Measurements from ENCODE around the gene PRR19. TPM values are rescaled to one million over a fixed set of nuclear protein-coding genes. Genes with fewer than 3 reads are reported as not detected.

The PRR19 gene
- total RNA-seq, 1 donor from 2014 or later, result 1.3 TPM

DNA sequence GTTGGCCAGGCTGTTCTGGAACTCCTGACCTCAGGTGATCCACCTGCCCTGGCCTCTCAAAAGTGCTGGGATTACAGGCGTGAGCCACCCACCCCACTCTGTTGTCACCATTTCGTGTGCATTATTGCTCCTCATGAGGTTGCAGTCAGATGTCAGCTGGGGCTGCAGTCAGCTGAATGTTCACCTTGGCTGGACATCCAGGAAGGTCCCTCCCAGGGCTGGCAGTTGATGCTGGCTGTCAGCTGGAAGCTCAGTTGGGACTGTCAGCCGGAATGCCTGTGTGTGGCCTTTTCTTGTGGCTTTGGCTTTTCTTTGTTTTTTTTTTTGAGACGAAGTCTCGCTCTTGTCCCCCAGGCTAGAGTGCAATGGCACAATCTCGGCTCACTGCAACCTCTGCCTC is 30.1 kb downstream of the PRR19 start:
- Histone ChIP-seq H2AFZ (ENCODE audit: low read depth, low read length) (no peak overlapping the region), H3K79me2 (ENCODE audit: insufficient read depth, low read length) (peaks cover 38% of the 10 kb centered on the region), H3K36me3 (ENCODE audit: insufficient read depth, low read length) (no peaks in the 10 kb centered on the region), H3K27ac (ENCODE audit: low read depth, low read length) (no peak overlapping the region), H3K4me2 (ENCODE audit: low read length) (no peak overlapping the region), H4K20me1 (ENCODE audit: insufficient read depth, low read length) (peaks cover 55% of the 10 kb centered on the region), H3K4me1 (ENCODE audit: insufficient read depth, low read length) (no peaks in the 10 kb centered on the region), H3K9me3 (ENCODE audit: insufficient read depth, low read depth, low read length) (no peaks in the 10 kb centered on the region), H3K4me3 (ENCODE audit: insufficient read depth, low read depth, low read length) (no peak overlapping the region), H3K9ac (ENCODE audit: low read length) (no peak overlapping the region), H3K27me3 (ENCODE audit: insufficient read depth, low read length) (no peaks in the 10 kb centered on the region)
- H3K4me3 Mint-ChIP-seq (ENCODE audit: unreplicated experiment), result no peak overlapping the region
- TF ChIP-seq, protein P1, sequence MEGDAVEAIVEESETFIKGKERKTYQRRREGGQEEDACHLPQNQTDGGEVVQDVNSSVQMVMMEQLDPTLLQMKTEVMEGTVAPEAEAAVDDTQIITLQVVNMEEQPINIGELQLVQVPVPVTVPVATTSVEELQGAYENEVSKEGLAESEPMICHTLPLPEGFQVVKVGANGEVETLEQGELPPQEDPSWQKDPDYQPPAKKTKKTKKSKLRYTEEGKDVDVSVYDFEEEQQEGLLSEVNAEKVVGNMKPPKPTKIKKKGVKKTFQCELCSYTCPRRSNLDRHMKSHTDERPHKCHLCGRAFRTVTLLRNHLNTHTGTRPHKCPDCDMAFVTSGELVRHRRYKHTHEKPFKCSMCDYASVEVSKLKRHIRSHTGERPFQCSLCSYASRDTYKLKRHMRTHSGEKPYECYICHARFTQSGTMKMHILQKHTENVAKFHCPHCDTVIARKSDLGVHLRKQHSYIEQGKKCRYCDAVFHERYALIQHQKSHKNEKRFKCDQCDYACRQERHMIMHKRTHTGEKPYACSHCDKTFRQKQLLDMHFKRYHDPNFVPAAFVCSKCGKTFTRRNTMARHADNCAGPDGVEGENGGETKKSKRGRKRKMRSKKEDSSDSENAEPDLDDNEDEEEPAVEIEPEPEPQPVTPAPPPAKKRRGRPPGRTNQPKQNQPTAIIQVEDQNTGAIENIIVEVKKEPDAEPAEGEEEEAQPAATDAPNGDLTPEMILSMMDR (IDR thresholded peaks at IDR 0.05; ENCODE audit: insufficient read depth, low read depth, low read length), result no peak
- no peak for TF ChIP-seq EZH2 (IDR thresholded peaks at IDR 0.05; ENCODE audit: insufficient read depth, low read length)
- peaks cover 15% of the 10 kb centered on the region for H3K4me1 Mint-ChIP-seq (ENCODE audit: low read depth, unreplicated experiment)
- no peaks in the 10 kb centered on the region for H3K9me3 Mint-ChIP-seq (ENCODE audit: unreplicated experiment)
- H3K27ac Mint-ChIP-seq (ENCODE audit: unreplicated experiment), result no peak overlapping the region
- no peaks in the 10 kb centered on the region for H3K27me3 Mint-ChIP-seq (ENCODE audit: low read depth, unreplicated experiment)
- H3K36me3 Mint-ChIP-seq (ENCODE audit: low read depth, unreplicated experiment), result peaks cover 3% of the 10 kb centered on the region
- no peak for FAIRE-seq
- no peak for DNase-seq (ENCODE audit: low read depth)

DNA sequence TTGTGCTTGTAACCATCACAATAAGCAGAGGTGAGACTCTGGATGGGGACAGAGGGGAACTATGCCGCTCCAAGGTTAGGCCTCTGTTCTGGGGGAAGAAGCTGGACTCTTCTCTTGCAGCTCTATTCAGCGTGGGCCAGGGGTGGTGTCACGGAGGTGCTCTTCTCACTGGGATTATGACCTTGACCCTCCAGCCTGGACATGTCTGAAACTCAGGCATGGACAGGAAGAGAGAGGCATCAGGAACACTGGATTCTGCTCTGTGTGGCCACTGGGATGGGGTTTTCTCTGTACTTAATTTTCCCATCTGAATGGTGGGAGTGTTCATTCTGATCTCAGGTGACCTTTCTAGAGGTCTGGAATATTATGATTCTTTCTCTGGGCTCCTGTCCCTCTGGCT is 31.1 kb downstream of the PRR19 start:
- Histone ChIP-seq H3K4me1 (ENCODE audit: insufficient read depth, low read length) (no peaks in the 10 kb centered on the region), H3K9ac (ENCODE audit: low read length) (no peak overlapping the region), H3K79me2 (ENCODE audit: insufficient read depth, low read length) (peaks cover 28% of the 10 kb centered on the region), H3K9me3 (ENCODE audit: insufficient read depth, low read depth, low read length) (no peaks in the 10 kb centered on the region), H3K4me3 (ENCODE audit: insufficient read depth, low read depth, low read length) (no peak overlapping the region), H3K4me2 (ENCODE audit: low read length) (no peak overlapping the region), H3K36me3 (ENCODE audit: insufficient read depth, low read length) (no peaks in the 10 kb centered on the region), H3K27me3 (ENCODE audit: insufficient read depth, low read length) (no peaks in the 10 kb centered on the region), H4K20me1 (ENCODE audit: insufficient read depth, low read length) (peaks cover 46% of the 10 kb centered on the region), H3K27ac (ENCODE audit: low read depth, low read length) (no peak overlapping the region), H2AFZ (ENCODE audit: low read depth, low read length) (no peak overlapping the region)
- Mint-ChIP-seq H3K4me1 (ENCODE audit: low read depth, unreplicated experiment) (peaks cover 9% of the 10 kb centered on the region), H3K27me3 (ENCODE audit: low read depth, unreplicated experiment) (no peaks in the 10 kb centered on the region), H3K27ac (ENCODE audit: unreplicated experiment) (no peak overlapping the region), H3K9me3 (ENCODE audit: unreplicated experiment) (no peaks in the 10 kb centered on the region), H3K36me3 (ENCODE audit: low read depth, unreplicated experiment) (peaks cover 3% of the 10 kb centered on the region), H3K4me3 (ENCODE audit: unreplicated experiment) (no peak overlapping the region)
- TF ChIP-seq EZH2 (IDR thresholded peaks at IDR 0.05; ENCODE audit: insufficient read depth, low read length), result no peak
- TF ChIP-seq, protein P1 (IDR thresholded peaks at IDR 0.05; ENCODE audit: insufficient read depth, low read depth, low read length), result no peak
- FAIRE-seq, result no peak
- DNase-seq (ENCODE audit: low read depth), result no peak

DNA sequence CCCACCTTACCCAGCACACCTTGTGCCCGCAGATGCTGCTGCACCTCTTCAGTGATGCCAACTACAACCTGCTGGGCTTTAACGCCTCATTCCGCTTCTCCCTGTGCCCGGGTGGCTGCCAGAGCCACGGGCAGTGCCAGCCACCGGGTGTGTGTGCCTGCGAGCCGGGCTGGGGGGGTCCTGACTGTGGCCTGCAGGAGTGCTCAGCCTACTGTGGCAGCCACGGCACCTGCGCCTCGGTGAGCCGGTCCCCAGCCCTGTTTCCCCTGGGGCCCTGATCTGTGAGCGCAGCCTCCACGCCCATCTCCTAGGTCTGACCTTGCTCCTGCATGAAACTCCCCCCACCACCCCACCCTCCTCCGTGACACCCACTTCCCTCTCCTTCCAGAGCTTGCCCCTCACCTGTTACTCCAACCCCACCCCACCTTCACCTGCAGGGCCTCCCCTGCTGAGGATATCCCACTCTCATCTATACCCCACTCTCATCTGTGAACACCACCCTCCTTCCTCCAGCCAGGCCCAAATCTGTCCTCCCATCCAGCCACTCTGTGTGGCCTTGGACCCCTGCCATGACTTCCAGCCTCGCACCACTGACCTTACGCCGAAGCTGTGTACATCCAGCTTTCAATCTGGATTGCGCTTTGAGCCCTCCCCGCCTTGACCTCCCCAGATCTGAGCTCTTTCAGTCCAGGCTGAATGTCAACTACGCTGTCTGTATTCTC is 32.2 kb downstream of the PRR19 start:
- Histone ChIP-seq H2AFZ (ENCODE audit: low read depth, low read length) (no peak overlapping the region), H3K36me3 (ENCODE audit: insufficient read depth, low read length) (no peaks in the 10 kb centered on the region), H3K9ac (ENCODE audit: low read length) (no peak overlapping the region), H3K27me3 (ENCODE audit: insufficient read depth, low read length) (no peaks in the 10 kb centered on the region), H3K4me1 (ENCODE audit: insufficient read depth, low read length) (no peaks in the 10 kb centered on the region), H3K79me2 (ENCODE audit: insufficient read depth, low read length) (peaks cover 18% of the 10 kb centered on the region), H4K20me1 (ENCODE audit: insufficient read depth, low read length) (peaks cover 35% of the 10 kb centered on the region), H3K27ac (ENCODE audit: low read depth, low read length) (no peak overlapping the region), H3K4me3 (ENCODE audit: insufficient read depth, low read depth, low read length) (no peak overlapping the region), H3K4me2 (ENCODE audit: low read length) (no peak overlapping the region), H3K9me3 (ENCODE audit: insufficient read depth, low read depth, low read length) (no peaks in the 10 kb centered on the region)
- H3K4me3 Mint-ChIP-seq (ENCODE audit: unreplicated experiment), result no peak overlapping the region
- no peaks in the 10 kb centered on the region for H3K9me3 Mint-ChIP-seq (ENCODE audit: unreplicated experiment)
- peaks cover 6% of the 10 kb centered on the region for H3K36me3 Mint-ChIP-seq (ENCODE audit: low read depth, unreplicated experiment)
- FAIRE-seq, result no peak
- DNase-seq (ENCODE audit: low read depth), result no peak
- H3K27me3 Mint-ChIP-seq (ENCODE audit: low read depth, unreplicated experiment), result no peaks in the 10 kb centered on the region
- H3K27ac Mint-ChIP-seq (ENCODE audit: unreplicated experiment), result no peak overlapping the region
- H3K4me1 Mint-ChIP-seq (ENCODE audit: low read depth, unreplicated experiment), result peaks cover 7% of the 10 kb centered on the region
- TF ChIP-seq, protein P1 (IDR thresholded peaks at IDR 0.05; ENCODE audit: insufficient read depth, low read depth, low read length), result no peak
- TF ChIP-seq EZH2 (IDR thresholded peaks at IDR 0.05; ENCODE audit: insufficient read depth, low read length), result no peak
